ENCODE data around the gene TMEM184B.
"Not testable (repeated sequence)": the region's sequence is repeated elsewhere in the genome, so short reads cannot be mapped to it uniquely, and the experiment has no call there.

The TMEM184B gene

DNA sequence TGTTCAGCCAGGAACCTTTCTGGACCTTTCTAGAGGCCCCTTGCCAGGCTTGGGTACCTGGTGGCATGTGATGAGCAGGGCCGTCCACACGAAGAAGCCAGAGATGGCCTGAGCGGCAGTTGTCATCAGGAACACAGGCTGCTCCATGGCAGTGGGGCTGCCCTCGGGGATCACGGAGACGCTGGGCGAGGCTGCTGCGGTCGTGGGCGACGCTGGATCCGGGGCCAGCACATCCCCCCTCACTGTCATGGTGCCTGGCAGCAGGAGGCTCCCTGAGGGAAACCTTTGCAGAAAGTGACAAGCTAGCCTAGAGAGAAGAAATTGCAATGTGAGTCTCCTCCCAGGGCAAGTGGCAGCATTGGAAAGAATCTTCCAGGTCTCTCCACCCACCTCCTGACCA, 25.1 kb downstream of the TMEM184B start:
- DNase-seq = no peak

DNA sequence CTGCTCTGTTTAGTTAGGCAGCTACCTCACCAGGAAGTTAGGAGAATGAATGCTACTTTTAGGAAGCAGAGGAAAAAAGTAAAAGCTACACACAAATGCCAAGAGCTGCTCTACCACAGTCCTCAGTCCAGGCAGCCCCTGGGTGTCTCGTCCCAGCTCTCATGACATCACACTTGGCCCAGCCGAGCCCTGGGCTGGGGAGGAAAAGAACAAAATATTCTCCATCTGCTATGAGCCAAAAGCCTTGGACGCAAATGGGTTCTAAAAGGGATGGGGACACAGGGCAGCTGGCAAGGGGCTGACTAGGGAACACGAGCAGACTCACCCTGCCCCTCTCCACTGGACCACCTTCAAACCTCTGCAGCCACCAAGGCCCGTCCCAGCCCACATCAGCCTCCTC, 26.1 kb downstream of the TMEM184B start:
- DNase-seq = no peak

DNA sequence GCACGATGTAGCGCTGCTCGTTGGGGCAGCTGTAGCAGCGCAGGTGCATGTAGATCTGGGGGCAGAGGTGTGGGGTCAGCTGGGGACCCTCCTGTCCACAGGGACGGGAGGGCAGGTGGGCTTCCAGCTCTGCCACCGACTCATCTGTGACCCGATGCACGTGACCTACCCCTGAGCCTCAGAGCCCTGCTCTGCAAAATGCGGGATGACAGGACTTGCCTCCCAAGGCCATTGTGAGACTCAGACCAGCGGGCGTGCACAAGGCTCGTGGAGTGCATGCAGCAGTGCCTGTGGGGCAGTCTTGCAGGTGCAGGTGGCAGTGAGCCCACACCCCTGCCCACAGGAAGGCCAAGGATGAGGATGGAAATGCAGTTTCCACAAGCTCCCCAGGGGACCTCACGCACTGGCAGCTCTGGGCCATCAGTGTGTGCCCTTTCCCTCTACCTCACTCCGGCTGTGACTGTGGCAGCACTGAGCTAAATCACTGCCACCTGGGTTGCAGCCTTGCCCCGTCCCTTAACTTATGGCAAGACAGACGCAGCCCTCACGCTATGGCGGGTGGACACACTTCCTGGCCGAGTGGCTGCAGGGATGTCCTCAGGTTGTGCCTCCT, 26.7 kb downstream of the TMEM184B start:
- no peak for DNase-seq

DNA sequence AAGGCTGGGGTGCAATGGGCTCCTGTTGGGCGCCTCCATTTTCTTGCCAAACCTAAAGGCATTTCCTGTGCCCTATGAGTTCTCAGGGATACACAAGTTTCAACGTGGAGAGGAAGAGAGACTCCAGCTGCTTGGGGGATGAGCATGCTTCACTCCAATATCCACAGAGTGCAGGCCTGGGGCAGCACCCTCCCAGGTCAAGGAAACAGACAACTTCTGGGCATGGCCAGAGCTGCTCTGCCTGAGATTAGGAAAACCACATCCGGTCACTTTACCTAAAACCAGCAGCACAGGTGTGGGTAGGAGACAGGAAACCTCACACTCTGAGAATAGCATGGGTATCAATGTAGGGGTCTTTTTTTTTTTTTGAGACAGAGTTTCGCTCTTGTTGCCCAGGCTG, 28.7 kb downstream of the TMEM184B start:
- DNase-seq = no peak

DNA sequence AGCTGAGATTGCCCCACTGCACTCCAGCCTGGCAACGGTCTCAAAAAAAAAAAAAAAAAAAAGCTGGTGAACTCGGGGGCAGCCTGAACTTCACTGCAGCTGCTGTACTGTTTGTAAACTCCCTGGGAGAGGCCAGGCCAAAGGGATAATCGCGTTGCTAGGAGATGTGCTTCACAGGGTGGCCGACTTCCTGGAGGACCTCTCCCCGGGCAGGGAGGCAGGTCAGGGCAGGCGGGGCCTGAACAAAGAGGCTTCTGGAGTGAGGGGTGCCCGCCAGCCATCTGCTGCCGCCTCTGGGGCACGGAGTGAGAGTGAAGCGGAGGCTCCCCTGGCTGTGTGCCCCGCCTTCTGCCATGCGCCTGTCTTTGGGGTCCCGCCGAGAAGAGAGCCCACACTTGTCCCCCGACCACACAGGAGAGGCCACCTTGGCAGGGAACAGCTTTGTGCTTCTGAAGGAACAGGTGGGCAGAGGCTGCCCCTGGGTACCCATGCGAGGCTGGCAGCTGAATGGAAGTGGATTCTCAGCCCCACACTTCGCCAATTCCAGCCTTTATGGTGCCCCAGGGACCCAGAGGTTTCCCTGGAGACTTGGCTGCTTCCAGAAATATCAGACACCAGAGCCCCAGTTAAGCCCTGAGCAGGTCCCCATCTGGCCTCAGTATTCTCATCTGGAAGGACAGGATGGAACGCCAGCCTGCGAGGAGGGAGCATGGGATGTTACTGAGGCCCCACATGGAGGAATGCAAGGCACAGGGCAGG, 29.6 kb downstream of the TMEM184B start:
- DNase-seq = no peak

DNA sequence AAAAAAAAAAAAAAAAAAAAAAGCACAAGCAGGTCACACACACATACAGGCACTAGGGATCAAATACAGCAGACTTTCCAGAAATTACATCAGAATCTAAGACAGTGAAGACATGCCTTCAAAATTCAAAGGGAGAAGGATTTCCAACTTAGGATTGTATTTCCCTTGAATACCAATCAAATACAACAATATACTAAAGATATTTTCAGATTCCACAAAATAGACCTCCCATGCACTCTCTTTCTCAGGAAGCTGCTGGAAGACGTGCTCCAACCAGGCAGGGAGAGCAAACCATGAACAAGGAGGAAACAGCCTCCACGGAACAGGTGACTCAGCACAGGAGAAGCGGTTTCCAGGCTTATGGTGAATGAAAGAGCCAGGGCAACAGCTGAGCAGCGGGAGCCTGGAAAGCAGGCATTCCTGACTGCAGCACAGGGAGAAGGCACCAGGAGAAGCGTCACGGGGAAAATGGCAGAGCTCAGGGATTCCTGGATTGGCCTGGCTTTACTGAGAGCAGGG, 32.0 kb downstream of the TMEM184B start:
- no peak for DNase-seq

DNA sequence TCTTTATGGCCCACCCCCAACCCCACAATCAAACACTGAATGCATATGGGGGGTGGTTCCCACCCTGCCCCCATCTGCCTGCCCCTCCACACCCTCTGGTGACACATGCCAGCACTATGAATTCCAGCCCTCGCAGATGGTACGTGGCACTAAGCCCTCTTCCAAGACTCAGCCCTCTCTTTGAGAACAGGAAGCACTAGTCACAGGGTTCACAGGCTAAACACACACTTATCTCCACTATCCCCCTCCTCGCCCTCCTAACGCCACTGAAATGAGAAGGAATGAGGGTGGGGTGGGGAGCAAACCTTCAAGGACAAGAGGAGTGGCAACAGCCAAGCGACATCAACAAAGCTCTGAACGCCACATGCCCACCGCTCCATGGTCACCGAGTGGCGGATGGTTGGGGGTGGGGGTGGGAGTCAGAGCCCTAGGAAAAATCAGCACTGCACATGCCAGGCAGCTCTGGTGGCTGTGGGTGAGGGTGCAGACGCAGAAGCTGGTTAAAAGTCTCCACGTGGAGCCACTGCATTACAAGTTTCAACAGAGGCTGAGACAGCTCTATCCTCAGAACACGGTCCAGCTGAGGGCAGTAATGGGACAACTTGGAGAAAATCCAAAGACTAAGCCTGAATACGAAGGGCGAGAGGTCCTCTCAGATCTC, 33.6 kb downstream of the TMEM184B start:
- DNase-seq = no peak

DNA sequence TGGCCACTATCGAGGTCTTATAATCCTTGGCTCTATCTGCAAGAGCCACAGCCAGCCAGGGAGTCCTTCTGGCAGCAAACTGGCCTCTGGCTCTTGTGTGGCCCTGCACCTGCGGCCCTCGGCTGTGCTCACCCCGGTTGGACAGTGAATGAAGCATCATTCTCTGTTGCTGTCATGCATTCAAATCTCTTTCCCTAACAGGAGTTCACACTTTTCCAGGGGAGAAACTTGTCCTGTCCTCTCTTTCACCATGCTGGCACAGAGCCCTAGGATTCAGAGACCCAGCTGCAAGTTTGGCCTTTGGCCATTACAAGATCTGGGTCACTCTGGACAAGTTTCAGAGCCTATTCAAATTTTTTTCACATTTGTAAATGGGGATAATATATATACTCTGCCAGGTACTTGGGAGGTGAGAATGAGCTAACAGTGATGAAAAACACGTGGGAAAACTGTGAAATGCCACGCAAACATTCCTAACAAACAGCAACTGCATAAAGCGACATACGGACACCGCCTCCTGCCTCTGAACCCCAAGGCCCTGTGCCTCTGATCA, 34.2 kb downstream of the TMEM184B start:
- DNase-seq = no peak

DNA sequence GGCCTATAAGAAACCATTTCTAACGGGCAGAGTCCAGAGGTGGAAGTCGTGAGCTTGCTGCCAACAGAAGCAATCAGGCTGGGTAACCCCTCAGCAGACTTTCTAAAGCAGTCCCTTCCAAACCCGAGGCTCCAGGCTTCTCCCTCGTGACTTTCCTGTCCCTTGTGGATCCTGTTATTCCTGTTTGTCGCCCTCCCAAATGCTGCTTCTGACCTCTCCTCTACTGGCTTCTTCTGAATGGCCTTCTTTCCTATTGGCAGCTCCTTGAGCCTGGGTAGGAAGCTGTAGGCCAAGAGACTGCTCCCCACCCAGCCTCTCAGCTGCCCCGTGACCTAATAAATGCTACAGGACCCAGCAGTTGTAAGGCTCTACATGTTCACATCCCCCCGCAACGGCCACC, 36.0 kb downstream of the TMEM184B start:
- DNase-seq = no peak

DNA sequence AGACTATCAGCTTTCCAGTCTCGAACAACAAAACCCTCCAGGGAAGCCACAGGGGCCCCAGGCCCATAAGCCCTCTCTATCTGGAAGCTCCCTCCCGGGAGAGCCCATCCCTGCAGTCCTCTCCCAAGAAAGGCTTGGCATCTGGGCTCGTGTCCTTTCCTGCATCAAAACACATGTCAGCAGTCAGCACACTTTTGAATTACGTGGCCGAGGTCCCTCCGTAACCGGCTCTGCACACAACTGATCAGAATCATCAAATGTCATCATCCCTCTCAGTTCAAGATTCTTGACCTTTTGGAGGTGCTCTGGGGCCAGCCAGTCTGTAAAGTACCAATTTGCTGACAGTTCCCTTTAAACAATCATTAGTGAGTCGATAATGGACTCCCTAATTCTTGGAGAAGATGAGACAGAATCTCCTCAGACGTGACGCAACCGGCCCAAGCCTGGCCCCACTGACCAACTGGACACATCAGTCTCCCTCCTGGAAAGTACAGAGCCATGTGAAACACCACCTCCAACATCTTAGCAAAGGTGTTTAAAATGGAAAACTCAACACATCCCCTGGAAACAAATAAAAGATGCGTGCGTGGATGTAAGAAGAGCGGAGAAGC, 37.5 kb downstream of the TMEM184B start:
- no peak for DNase-seq

DNA sequence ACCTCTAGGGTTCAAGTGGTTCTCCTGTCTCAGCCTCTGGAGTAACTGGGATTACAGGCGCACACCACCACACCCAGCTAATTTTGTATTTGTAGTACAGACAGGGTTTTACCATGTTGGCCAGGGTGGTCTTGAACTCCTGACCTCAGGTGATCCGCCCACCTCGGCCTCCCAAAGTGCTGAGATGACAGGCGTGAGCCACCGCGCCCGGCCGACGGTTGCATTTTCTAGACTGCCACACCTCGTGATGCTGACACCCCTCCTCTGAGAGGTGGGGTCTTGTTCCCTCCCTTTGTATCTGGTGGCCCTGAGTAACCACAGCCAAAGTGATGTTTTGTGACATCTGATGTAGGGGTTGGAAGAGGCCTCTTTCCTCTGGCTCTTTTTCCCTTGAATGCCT, 39.0 kb downstream of the TMEM184B start:
- DNase-seq = not testable (repeated sequence)

DNA sequence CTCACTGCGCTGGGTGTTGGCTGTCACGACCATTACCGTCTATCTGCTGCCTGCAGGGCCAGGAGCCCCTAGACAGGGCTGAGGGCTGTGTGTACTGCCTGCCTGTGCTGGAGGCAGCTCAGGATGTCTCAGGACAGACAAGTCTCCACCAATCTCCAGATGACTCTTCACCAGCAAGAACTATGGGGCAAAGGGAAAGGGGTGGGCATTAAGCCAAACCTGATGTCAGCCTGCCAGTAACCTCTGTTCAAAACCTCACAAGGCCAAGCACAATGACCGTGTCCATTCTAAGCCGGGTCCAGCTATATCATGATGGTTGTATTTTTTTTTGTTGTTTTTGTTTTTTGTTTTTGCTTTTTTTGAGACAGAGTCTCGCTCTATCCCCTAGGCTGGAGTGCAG, 39.4 kb downstream of the TMEM184B start:
- DNase-seq = no peak

DNA sequence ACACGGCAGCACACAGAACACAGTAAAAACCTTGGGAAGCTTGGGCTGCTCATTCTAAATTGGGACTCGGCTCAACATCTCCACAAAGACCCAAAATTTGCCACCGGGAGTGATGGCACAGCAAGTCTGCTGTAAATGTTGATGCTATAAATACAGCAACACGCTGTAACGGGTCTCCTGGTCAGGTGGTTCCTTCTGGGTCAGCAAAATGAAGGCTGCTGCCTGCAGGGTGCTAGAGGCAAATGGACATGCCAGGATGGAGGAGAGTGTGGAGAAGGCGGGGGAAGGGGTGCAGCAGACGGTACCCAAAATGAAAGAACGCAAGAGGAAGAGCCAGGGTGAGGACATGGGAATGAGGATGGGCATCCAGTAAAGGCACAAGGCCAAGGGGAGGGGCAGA, 40.6 kb downstream of the TMEM184B start:
- DNase-seq = no peak

DNA sequence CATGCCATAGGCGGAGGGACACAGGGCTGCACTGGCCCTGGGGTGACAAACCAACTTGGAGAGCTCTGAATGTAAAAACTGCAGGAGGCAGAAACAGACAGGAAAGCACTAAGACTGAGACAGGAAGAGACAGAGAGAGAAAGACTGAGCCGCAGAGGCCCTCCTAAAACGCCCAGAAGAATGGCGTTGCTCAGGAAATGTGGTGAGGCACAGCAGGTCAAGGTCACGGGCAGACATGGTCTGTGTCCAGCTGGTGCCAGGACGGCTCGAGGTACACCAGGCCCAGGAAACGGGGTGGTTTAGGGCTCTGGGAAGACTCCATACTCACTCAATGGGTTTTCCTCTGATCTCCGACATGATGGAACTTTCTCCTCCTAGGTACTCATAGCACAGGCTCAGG, 41.9 kb downstream of the TMEM184B start:
- DNase-seq = no peak

DNA sequence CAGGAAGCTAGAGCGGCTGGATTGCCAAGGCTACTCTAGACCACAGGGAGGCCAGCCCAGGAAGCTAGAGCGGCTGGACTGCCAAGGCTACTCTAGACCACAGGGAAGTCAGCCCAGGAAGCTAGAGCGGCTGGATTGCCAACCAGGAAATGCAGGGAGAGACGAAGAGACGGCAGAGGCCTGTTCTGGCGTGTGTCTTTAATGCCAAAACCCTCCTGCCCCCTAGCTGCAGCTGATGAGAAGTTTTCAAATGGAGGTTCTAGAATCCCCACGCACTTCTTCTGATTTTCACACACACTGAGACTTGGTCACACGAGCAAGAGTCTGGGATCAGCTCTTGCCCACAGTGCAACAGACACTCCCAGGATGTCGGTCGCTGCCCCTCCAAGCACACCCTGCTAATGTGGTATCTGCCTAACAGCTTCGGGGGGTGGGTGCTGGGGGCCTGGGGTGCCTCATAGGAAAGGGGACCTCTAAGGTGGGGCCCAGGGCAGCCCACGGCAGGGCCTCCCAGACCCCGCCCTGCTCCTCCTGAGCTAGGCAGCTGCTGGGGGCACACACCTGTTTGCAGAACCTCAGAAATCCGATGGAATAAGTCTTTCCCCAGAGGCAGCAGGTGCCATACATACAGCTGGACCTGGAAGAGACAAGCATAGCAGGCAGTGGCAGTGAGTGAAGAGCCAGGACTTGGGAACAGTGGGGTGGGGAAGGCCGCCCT, 42.5 kb downstream of the TMEM184B start:
- DNase-seq = peak; percentile 64

DNA sequence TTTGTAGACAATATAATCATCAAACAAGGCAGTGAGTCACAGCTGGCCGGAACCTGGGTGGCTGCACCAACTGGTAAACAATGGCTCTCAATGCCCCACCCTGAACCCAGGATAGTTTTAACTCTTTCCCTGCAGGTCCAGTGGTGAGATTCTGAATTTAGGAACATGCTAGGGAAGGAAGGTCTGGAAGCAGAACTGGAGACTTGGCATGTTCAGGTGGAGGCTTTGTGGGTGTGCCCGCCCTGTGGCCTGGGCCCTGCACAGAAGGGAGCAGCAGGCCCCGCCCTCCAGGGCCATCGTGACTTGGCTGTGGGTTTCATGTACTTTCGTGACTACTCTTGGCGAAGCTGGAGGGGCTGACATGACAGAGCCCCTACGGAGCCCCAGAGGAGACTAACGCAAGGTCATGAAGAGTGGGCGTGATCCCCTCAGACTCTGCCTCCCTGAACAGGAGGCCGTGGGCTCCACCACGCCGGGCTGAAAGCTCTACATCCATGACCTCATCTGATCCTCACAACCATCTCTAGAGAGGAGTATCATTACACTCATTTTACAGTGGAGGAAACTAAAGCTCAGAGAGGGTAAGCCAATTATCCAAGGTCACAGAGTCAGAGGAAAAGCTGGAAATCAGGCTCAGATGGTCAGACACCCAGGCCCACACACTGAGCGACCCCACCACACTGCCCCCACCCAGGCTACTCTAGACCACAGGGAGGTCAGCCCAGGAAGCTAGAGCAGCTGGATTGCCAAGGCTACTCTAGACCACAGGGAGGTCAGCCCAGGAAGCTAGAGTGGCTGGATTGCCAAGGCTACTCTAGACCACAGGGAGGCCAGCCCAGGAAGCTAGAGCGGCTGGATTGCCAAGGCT, 43.7 kb downstream of the TMEM184B start:
- DNase-seq = no peak

DNA sequence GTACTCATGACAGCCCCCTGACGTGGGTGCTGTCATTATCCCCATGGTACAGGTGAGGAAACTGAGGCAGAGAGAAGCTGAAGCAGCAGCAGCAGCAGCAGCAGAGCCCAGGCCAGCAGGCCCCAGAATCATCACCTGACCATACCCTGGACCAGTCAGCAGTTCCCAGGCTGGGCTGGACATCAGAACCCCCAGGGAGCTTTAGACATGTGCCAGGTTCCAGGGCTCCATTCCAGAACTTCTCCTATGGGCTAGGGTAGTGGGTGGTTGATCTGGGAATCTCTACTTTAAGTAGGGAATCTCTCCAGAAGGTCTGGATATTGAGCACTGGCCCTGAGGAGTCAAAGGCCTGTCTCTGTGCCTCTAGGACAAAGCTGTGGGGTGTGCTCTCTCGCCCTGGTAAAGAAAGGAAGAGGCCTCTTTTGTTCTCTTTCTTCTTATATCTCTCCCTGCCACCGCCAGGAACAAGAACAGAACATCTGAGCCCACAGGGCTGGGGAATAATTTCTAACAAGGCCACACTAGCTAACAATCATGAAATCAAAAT, 44.4 kb downstream of the TMEM184B start:
- no peak for DNase-seq

DNA sequence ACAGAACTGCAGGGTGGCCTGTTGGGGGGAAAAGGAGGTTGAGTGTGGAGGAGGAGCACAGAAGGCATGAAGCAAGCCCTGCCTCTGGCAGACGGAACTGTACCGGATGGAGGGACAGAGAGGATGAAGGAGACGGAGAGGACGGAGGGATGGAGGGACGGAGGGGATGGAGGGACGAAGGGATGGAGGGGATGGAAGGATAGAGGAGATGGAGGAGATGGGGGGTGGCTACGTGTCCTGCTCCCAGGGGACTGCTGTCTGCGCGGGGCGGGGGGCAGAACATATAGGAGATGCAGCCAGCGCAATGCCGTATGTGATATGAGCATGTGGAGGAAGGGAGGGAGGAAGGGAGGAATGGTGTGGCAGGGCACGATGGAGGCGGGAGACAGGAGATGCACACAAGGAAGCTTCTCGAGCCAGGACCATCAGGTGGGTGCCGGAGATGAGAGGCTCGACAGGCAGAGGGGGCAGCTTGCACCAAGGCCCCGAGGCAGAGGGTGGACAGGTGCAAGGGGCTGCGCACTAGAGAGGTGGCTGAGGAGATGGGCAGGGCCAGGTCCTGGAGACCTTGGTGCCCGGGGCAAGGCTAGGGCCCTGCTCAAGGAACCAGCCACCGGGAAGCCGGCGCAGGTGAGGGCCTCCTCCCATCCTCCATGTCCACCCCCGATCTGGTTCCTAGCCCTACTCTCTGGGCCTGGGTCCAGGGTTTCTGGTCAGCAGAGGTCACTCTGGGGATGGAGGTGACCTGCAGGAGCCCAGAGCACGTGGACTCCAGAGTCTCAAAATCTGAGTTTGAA, 45.8 kb downstream of the TMEM184B start:
- DNase-seq = no peak

DNA sequence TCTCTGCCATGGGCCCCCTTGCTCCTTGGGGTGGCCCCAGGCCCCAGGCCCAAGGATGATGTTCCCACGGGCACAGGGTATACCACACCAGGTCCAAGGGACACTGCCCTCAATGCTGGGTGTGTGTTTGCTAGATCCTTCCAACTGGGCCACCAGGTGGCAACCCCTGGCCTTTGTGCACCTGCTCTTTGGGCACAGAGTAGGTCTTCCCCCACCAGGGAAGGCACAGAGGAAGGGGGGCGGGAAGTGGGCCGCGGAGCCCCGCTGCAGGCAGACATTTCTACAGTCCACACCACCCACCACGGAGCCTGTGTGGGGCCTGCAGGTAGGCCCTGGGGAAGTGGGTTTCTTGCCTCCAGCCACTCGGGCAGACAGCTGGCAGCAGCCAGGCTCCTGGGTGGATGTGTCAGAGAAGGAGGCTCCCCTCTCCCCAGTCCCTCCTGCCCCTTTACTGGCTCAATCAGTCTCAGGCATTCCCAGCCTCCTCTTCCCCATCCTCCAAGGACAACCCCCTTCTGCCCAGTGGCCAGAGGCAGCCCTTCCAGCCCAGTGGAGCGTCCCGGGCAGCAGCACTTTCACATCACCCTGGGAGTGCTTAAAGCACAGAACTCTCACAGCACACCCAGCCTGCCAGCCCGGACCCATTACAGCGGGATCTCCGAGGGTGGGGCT, 49.4 kb downstream of the TMEM184B start:
- DNase-seq = no peak

DNA sequence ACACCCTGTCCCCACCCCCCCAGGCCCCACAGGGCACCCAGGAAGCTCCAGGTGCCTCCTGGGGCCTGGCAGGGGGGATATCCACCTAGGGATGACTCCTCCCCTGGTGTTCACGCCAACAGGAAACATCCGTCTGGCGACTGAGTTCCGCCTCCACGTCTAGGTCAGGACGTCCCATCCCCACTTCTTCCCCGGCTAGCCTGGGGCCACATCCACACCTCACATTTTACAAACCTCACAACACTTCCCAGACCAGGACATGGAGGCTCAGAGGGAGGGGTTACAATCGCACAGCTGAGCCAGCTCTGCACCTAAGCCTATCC, 50.1 kb downstream of the TMEM184B start:
- DNase-seq = no peak

All from activated CD8-positive, alpha-beta memory T cell treated with anti-CD3 and anti-CD28 coated beads for 24 hours (primary cell).